ENCODE data around the gene SYT2. TPM values are rescaled to one million over a fixed set of nuclear protein-coding genes. Genes with fewer than 3 reads are reported as not detected.

Gene SYT2
- polyA plus RNA-seq, 1 experiment: not detected

DNA sequence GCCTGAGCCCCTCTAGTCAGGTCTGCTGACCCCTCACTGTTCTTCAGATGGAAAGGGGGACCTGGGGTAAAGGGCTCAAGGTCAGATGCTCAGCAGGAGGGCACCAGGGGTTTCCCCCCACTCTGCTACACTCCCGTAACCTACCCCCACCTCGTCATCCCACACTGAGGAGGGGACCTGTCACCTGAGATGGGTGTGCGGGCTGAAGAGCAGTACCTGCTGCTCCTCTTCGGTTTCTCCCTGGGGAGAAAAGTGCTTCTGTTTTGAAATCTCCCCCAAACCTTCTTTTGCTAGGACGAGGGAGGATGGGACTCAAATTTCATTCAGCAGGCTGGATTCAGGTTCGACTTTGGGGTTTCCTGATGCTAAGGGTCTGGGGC is 65.2 kb downstream of the SYT2 start:
- Histone ChIP-seq H3K27me3 (ENCODE audit: control insufficient read depth, insufficient read depth, low read length) (peaks cover 58% of the 10 kb centered on the region), H3K36me3 (ENCODE audit: control insufficient read depth, insufficient read depth, low read length) (no peaks in the 10 kb centered on the region), H3K4me3 (ENCODE audit: low read depth, low read length) (no peak overlapping the region)
- CTCF ChIA-PET: no interaction called here
- POLR2A ChIA-PET: no interaction called here
- DNase-seq (ENCODE audit: low read depth): no peak
- TF ChIP-seq, protein P1, sequence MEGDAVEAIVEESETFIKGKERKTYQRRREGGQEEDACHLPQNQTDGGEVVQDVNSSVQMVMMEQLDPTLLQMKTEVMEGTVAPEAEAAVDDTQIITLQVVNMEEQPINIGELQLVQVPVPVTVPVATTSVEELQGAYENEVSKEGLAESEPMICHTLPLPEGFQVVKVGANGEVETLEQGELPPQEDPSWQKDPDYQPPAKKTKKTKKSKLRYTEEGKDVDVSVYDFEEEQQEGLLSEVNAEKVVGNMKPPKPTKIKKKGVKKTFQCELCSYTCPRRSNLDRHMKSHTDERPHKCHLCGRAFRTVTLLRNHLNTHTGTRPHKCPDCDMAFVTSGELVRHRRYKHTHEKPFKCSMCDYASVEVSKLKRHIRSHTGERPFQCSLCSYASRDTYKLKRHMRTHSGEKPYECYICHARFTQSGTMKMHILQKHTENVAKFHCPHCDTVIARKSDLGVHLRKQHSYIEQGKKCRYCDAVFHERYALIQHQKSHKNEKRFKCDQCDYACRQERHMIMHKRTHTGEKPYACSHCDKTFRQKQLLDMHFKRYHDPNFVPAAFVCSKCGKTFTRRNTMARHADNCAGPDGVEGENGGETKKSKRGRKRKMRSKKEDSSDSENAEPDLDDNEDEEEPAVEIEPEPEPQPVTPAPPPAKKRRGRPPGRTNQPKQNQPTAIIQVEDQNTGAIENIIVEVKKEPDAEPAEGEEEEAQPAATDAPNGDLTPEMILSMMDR (IDR thresholded peaks at IDR 0.05; ENCODE audit: insufficient read depth, low read depth, low read length): no peak

DNA sequence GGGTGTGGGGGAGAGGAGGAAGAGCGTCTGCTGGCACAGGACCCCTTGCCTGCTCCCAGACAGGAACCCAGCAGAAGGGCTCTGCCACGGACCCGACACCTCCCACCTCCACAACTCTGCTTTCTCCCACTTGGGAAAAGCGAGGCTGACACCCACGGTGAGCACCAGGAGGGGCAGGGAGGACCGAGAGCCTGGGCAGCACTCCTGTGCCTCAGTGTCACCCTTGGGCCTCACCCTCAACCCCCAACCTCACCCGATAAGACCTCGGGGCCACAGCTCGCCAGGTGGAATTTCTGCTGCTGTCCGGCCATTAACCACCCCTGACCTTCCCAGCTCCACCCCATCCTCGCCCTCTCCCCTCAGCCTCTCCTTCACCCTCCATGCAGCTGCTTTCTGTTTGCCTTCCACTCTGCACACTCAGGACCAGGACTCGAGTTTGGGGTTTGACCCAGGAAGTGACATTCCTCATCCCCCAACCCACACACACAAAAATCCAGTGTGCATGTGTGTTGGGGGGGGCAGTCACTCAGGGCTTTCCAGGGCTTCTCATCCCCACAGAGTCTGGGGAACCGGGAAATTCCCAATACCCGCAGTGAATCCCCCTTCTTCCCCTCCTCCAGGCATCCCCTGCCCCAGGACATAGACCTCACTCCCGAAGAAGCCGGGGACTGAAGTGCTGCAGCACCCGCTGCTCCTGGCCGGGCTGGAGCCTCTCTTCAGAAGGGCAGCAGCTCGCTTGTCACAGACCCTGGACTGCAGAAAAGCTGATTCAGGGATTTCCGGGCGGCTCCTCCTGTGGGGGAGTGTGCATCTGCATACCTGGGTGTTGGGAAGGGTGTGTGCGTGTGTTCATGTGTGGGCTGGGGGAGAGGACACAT is 65.8 kb downstream of the SYT2 start:
- CTCF ChIA-PET: no interaction called here
- Histone ChIP-seq H3K36me3 (ENCODE audit: control insufficient read depth, insufficient read depth, low read length) (no peaks in the 10 kb centered on the region), H3K4me3 (ENCODE audit: low read depth, low read length) (no peak overlapping the region), H3K27me3 (ENCODE audit: control insufficient read depth, insufficient read depth, low read length) (peaks cover 56% of the 10 kb centered on the region)
- POLR2A ChIA-PET: no interaction called here
- TF ChIP-seq, protein P1 (IDR thresholded peaks at IDR 0.05; ENCODE audit: insufficient read depth, low read depth, low read length): no peak
- no peak for DNase-seq (ENCODE audit: low read depth)

DNA sequence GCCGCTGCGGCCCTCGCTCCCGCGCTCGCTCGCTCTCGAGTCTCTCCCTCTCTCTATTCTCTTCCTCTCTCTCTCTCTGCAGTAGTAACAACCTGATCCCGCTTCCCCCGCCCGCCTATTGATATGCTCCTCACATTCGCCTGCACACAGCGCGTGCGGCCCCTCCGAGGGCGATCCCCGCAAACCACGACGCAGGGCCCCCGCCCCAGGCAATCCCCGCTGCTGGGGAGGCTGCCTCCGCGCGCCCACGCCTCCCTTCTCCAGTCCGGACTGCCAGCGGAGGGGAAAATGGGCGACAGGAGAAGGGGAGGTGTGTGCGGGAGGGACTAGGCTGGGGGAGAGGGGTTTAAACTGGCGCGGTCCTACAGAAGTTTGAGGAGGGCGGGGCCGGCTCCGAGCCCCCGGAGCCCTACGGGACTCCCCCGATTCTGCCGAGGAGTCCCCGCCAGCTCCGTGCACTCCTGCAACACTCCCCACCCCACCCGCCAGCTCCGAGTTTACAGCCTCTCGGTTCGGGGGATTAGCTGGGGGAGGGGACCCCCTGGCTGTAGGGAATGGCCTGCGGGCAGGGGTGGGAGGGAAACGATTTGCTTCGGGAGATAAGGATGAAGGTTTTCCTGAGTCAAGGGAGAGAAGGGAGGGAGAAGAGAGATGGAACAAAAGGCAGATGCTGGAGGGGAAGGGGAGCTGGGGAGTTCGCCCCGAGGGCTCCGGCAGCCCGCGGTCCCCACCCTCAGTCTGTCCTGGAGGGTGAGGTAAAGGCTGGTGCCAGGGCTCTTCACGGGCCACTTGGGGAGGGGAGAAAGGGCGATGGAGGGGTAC is 66.6 kb downstream of the SYT2 start:
- no peak overlapping the region for H3K4me3 ChIP-seq (ENCODE audit: low read depth, low read length)
- DNase-seq (ENCODE audit: low read depth): no peak

DNA sequence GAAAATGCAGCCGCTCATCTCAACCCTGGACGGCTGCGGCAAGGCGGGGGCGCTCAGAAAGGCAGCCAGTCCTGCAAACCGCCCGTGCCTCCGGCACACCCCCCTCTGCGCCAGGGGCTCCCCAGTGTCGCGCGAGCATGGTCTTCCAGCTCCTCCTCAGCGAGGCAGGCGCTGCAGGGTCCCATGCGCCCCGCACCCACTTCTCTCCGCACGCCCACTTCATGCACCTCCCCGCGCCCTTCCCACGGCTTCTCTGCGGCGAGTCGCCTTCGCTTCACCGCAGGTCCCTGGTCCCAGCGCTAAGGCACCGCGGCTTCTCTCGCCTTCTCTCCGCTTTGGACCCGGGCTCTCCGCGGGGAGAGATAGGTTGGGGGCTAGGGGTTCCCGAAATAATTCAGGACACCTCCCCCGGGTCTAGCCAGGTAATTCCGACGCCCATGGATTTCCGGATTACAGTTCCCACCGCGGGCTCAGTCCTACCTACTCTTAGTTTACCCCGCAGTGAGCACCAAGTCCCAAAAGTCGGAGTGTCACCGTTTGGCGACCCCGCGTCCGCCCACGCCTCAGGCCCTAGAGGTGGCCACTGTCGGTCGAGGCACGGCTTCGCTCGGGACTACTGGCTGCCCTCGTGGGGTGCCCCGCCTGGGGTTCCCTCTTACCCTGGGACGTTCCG is 67.5 kb downstream of the SYT2 start:
- H3K4me3 ChIP-seq (ENCODE audit: low read depth, low read length): no peak overlapping the region
- H3K36me3 ChIP-seq (ENCODE audit: control insufficient read depth, insufficient read depth, low read length): no peaks in the 10 kb centered on the region
- H3K27me3 ChIP-seq (ENCODE audit: control insufficient read depth, insufficient read depth, low read length): peaks cover 53% of the 10 kb centered on the region
- TF ChIP-seq, protein P1 (IDR thresholded peaks at IDR 0.05; ENCODE audit: insufficient read depth, low read depth, low read length): no peak
- DNase-seq (ENCODE audit: low read depth): no peak
- CTCF ChIA-PET: no interaction called here
- POLR2A ChIA-PET: no interaction called here

More for the DNA sequence above, 66.6 kb downstream of the SYT2 start:
- ChIA-PET CTCF (no interaction called here), POLR2A (no interaction called here)
- TF ChIP-seq, protein P1 (IDR thresholded peaks at IDR 0.05; ENCODE audit: insufficient read depth, low read depth, low read length): no peak
- H3K36me3 ChIP-seq (ENCODE audit: control insufficient read depth, insufficient read depth, low read length): no peaks in the 10 kb centered on the region
- H3K27me3 ChIP-seq (ENCODE audit: control insufficient read depth, insufficient read depth, low read length): peaks cover 51% of the 10 kb centered on the region

DNA sequence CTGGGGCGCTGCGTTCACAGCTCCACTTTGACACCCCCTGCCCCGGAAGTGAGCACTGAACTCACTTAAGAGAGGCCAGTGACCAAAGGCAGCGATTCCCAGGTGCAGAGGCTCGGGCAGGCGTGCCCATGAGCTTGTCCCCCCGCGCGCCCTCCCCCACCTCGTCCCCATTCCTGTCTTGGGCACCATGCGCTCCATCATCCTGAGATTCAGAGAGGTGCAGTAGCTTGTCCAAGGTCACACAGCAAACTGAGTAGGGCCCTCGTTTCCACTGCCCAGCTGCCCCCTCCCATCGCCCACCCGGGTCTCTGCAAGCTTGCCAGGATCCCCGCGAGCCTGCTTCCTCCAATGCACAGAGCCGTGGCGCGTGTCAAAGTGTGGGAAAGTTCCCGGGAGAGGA is 68.0 kb downstream of the SYT2 start:
- Histone ChIP-seq H3K36me3 (ENCODE audit: control insufficient read depth, insufficient read depth, low read length) (no peaks in the 10 kb centered on the region), H3K4me3 (ENCODE audit: low read depth, low read length) (no peak overlapping the region), H3K27me3 (ENCODE audit: control insufficient read depth, insufficient read depth, low read length) (peaks cover 51% of the 10 kb centered on the region)
- CTCF ChIA-PET: interaction anchor here (0.9 kb wide), 1 partner anchor 17 kb away, joined by 3 read pairs; no protein-coding TSS in a partner anchor
- POLR2A ChIA-PET: no interaction called here
- no peak for DNase-seq (ENCODE audit: low read depth)
- TF ChIP-seq, protein P1 (IDR thresholded peaks at IDR 0.05; ENCODE audit: insufficient read depth, low read depth, low read length): no peak

Data from BJ (cell line).